Pancreas (tissue), 10 donors: ENCODE results near the gene MLXIP. TPM values are rescaled to one million over a fixed set of nuclear protein-coding genes. Genes with fewer than 3 reads are reported as not detected.

Source experiments
- ATAC-seq, 4 donors: fragments of 200-7000 bp; cut with Tn5 transposase; one replicate each; pipeline versions ENCODE4 v1.8.0 to v1.9.1; 2020; ENCODE audit warnings: mild to moderate bottlenecking in 4 of 4, moderate library complexity in 4 of 4
- DNase-seq, 6 donors: peaks; one replicate each; pipeline ENCODE4 v3.0.0-alpha.2; 2020
- FAIRE-seq: peaks from 2 replicates; lab custom pipeline; 2012; peaks lifted over from hg19 to GRCh38; lab: Jason Lieb, UNC
- H3K27ac ChIP-seq, 4 donors: fragments of 200-600 bp; sonication (generic); 1 replicate in 3 of 4; 2 replicates in 1 of 4; pipeline versions ENCODE4 v1.5.0 to v1.8.0; 2020
- H3K27me3 ChIP-seq, 4 donors: fragments of 200-600 bp; one replicate each; pipeline ENCODE4 v1.8.0; 2021
- H3K36me3 ChIP-seq, 3 donors: fragments of 200-600 bp; sonication (generic) in 1 of 3; one replicate each; pipeline versions ENCODE4 v1.5.0 to v1.8.0; 2020 to 2021
- H3K4me1 ChIP-seq, 3 donors: fragments of 200-600 bp; one replicate each; pipeline ENCODE4 v1.8.0; 2021
- H3K4me3 ChIP-seq, 4 donors: fragments of 200-600 bp; sonication (generic) in 2 of 4; one replicate each; pipeline versions ENCODE4 v1.5.0 to v1.8.0; 2020 to 2021
- H3K9me3 ChIP-seq, 4 donors: fragments of 200-600 bp; one replicate each; pipeline ENCODE4 v1.8.0; 2021
- CTCF ChIP-seq, 4 donors: fragments of 200-600 bp; sonication (generic) in 3 of 4; IDR thresholded peaks; one replicate each; pipeline versions ENCODE4 v1.5.0 to v1.8.0; 2021; ENCODE audit warnings: antibody characterized with exemption in 4 of 4
- WGBS, 2 donors: extraction: QIAGEN DNeasy Blood & Tissue Kit; methylation state at CpG; one replicate each; pipeline ENCODE4 v1.1.7; 2013; 5-methylcytosine and 5-hydroxymethylcytosine counted together
- intact Hi-C, 3 donors: fragments of 100-400 bp; cut with DNase I; formaldehyde crosslinking; loops; one replicate each; pipeline versions ENCODE4 v1.11.1 to v1.14.2; 2022
- polyA plus RNA-seq, 2 donors: library from polyadenylated mRNA; stranded (reverse); fragments of 200-250 nt; gene quantifications; one replicate each; pipeline ENCODE4 v1.2.3, GENCODE V29; 2013
- total RNA-seq, 6 donors: library from RNA; stranded (reverse); fragmentation: NEBNext Ultra II Directional in 4 of 6; extraction: Animal tissue kit (Norgen Biotek cat#: 25700) in 4 of 6; gene quantifications; one replicate each; pipeline versions ENCODE4 v1.2.1 to v1.2.4, GENCODE V29; 2021 to 2023
- donor health status: healthy with polysubstance abuse.
- donor health status: DM: no; HTN: no; CAD: no; lungs with moderate emphysema.
- donor health status: DM: no; HTN: no; CAD: no.
- donor health status: control.
- donor health status: control.
- donor health status: Bipolar disorder and iron deficiency.
- donor health status: DM: yes; HTN: yes; CAD: no.
- donor health status: DM: no; HTN: no; CAD: no.
- donor health status: DM: no; HTN: no; CAD: no.
- donor health status: DM: yes; HTN: yes; CAD: no.

The MLXIP gene
- total and polyA plus RNA-seq, 8 donors: 35.4 to 90.1 (median 55.5) TPM

- Histone ChIP-seq H3K4me3 (no peak overlapping the region), H3K27ac (peak overlapping the region in 1 of 4 donors; percentile 39), H3K9me3 (no peaks in the 10 kb centered on the region), H3K36me3 (no peaks in the 10 kb centered on the region), H3K27me3 (no peaks in the 10 kb centered on the region), H3K4me1 (peaks cover 0 to 12% (median 5%) of the 10 kb centered on the region in 3 donors)
- ATAC-seq (peak; percentile 53 to 80 (median 66)), FAIRE-seq (no peak), DNase-seq (peak in 2 of 6 donors; percentile 30 to 38)
- 46 to 50% methylated on average over 11 of the region's 11 CpGs for WGBS, 2 donors
- TF ChIP-seq CTCF (IDR thresholded peaks at IDR 0.05): no peak
- intact Hi-C loops: no loop called here
These were observed 6.3 kb upstream of the MLXIP start for GRCh38 chr12:122072031-122072970.

GRCh38 chr12:122073815-122074214, 4.7 kb upstream of the MLXIP start:
- WGBS, 2 donors: 87 to 97% methylated on average over 1 of the region's 1 CpG

GRCh38 chr12:122076743-122077495, 1.6 kb upstream of the MLXIP start:
- WGBS, 2 donors: 76 to 83% methylated on average over 10 of the region's 10 CpGs
- H3K27me3 ChIP-seq: no peaks in the 10 kb centered on the region
- DNase-seq (peak in 1 of 6 donors; percentile 42), ATAC-seq (no peak), FAIRE-seq (no peak)
- intact Hi-C loops: no loop called here
- no peaks in the 10 kb centered on the region for H3K9me3 ChIP-seq
- H3K27ac ChIP-seq: peak overlapping the region in 1 of 4 donors; percentile 74
- H3K4me3 ChIP-seq: no peak overlapping the region
- peaks cover 5 to 20% (median 6%) of the 10 kb centered on the region in 3 donors for H3K4me1 ChIP-seq
- TF ChIP-seq CTCF (IDR thresholded peaks at IDR 0.05): no peak
- H3K36me3 ChIP-seq: no peaks in the 10 kb centered on the region

More at GRCh38 chr12:122073815-122074214, 4.7 kb upstream of the MLXIP start:
- DNase-seq (no peak), FAIRE-seq (no peak), ATAC-seq (no peak)
- Histone ChIP-seq H3K4me1 (peaks cover 0 to 17% (median 5%) of the 10 kb centered on the region in 3 donors), H3K9me3 (no peaks in the 10 kb centered on the region), H3K27ac (no peak overlapping the region), H3K36me3 (no peaks in the 10 kb centered on the region), H3K4me3 (no peak overlapping the region), H3K27me3 (no peaks in the 10 kb centered on the region)
- no peak for TF ChIP-seq CTCF (IDR thresholded peaks at IDR 0.05)
- intact Hi-C loops: no loop called here

- H3K9me3 ChIP-seq: no peaks in the 10 kb centered on the region
- WGBS, 2 donors: 0% methylated on average over 30 to 38 of the region's 38 CpGs
- ATAC-seq: peak in 3 of 4 donors; percentile 1 to 18 (median 1)
- H3K4me3 ChIP-seq: peak overlapping the region; percentile 55 to 88 (median 80)
- no peaks in the 10 kb centered on the region for H3K27me3 ChIP-seq
- DNase-seq: peak in 5 of 6 donors; percentile 50 to 87 (median 64)
- FAIRE-seq: no peak
- intact Hi-C loops: no loop called here
- TF ChIP-seq CTCF (IDR thresholded peaks at IDR 0.05): no peak
- H3K36me3 ChIP-seq: no peaks in the 10 kb centered on the region
- H3K4me1 ChIP-seq: peaks cover 10 to 32% (median 14%) of the 10 kb centered on the region in 3 donors
- peak overlapping the region; percentile 59 to 78 (median 74) for H3K27ac ChIP-seq
These were observed 526 bp downstream of the MLXIP start for GRCh38 chr12:122079033-122079531.
